IPS DF 6.9 (cell line): ENCODE measurements around the gene LMAN1L.

Experiments used
- DNase-seq: peaks from one replicate; pipeline ENCODE4 v3.0.0-alpha.2; 2013; ENCODE audit warnings: low read depth, low spot score
- H3K27ac ChIP-seq: one replicate; pipeline ENCODE4 v1.5.1; 2013; ENCODE audit warnings: low read length, control low read depth
- H3K27me3 ChIP-seq: 2 replicates; pipeline ENCODE4 v1.6.1; 2013; ENCODE audit warnings: mild to moderate bottlenecking, low read length; ENCODE audit not compliant: control insufficient read depth, insufficient read depth
- H3K36me3 ChIP-seq: 2 replicates; pipeline ENCODE4 v1.6.1; 2013; ENCODE audit warnings: low read length; ENCODE audit not compliant: control insufficient read depth, insufficient read depth
- H3K4me1 ChIP-seq: 2 replicates; pipeline ENCODE4 v1.6.1; 2013; ENCODE audit warnings: low read length; ENCODE audit not compliant: control insufficient read depth, insufficient read depth
- H3K4me3 ChIP-seq: 2 replicates; pipeline ENCODE4 v1.5.1; 2013; ENCODE audit warnings: mild to moderate bottlenecking, low read length
- H3K9me3 ChIP-seq: 2 replicates; pipeline ENCODE4 v1.6.1; 2013; ENCODE audit warnings: low read length, inconsistent platforms; ENCODE audit not compliant: control insufficient read depth, insufficient read depth
- WGBS: extraction: QIAGEN DNeasy Blood & Tissue Kit; methylation state at CpG from one replicate; pipeline ENCODE4 v1.1.7; 2013; ENCODE audit warnings: mixed read lengths, missing lambda C conversion rate; ENCODE audit not compliant: insufficient read length, insufficient coverage; 5-methylcytosine and 5-hydroxymethylcytosine counted together

The LMAN1L gene

DNA sequence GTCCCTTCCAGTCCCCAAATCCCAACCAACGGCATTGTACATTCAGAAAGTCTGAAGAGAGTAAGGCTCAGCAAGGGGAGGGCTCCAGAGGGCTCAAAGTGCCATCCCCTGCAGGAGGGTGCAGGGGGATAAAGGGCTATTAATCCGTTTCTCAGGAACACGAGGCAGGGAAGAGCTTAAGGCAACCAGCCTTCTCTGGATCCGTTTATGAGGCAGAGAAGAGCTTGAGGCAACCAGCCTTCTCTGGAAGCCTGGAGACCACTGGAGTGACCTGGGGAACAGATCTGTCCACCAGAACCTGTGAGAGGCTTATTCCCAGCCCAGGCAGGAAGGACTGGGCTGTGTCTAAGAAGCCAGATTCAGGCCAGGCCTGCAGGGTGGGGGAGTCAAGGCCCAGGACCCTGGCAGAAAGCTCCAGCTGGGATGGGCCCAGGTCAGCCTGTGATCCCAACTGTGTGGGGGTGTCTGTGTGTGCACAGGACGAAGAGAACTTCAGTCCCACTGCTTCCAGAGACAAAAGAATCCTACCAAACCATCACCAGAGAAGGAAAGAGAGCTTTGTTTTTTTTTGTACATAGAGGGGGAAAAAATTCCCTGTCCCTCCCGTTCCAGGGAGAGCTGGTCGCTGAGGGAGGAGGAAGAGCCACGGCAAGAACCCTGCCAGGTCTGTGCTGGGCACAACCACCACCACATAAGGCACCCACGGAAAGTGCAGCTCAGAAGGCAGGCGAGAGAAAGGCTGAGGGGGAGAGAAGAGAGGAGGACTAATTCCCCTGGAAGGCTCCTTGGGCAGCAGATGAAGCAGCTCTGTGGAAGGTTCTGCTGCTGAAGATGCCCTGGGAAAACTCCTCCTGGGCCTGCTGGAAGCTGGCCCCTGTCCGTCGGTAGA is 31.9 kb downstream of the LMAN1L start:
- no peaks in the 10 kb centered on the region for H3K27me3 ChIP-seq
- no CpG with 5 or more reads among the region's 12 CpGs for WGBS
- H3K27ac ChIP-seq: no peak overlapping the region
- H3K4me1 ChIP-seq: no peaks in the 10 kb centered on the region
- DNase-seq: no peak
- H3K36me3 ChIP-seq: no peaks in the 10 kb centered on the region; the same call in 1 of the 2 replicates
- H3K4me3 ChIP-seq: no peak overlapping the region
- no peaks in the 10 kb centered on the region for H3K9me3 ChIP-seq

DNA sequence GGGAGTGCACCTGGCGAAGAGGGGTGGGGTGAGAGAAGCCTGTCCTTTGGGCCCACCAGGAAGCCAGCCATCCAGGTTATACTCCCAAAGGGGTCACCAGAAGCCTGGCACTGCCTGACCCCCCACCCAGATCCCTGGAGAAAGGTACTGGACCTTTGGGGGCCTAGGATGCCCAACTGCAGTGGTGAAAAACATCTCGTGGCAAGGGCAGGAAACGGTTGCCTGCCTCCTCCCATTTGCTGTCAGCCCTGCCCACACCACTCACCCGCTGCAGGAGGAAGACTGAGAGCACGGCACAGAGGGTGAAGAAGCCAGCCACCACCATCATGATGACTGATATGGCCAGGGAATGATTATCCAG is 32.6 kb downstream of the LMAN1L start:
- H3K4me1 ChIP-seq: no peaks in the 10 kb centered on the region
- H3K27ac ChIP-seq: no peak overlapping the region
- no peaks in the 10 kb centered on the region for H3K27me3 ChIP-seq
- H3K36me3 ChIP-seq: no peaks in the 10 kb centered on the region; the same call in 1 of the 2 replicates
- WGBS: no CpG with 5 or more reads among the region's 5 CpGs
- no peak overlapping the region for H3K4me3 ChIP-seq
- no peak for DNase-seq
- H3K9me3 ChIP-seq: no peaks in the 10 kb centered on the region

DNA sequence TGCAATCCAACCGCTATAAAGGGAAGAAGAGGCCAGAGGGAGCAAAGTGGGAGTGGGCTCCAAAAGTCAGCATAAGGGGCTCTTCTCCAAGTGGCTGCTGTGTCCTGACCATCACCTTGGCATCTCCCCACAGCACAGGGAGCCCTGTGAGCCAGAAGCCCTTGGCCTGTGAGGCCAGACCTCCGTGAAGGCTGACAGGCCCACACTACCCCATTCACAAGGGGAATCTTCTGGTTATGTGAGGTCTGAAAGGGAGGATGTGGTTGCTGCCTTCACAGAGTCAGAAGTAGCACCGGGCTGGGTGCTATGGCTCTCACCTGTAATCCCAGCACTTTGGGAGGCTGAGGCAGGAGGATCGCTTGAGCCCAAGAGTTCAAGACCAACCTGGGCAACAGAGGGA is 32.9 kb downstream of the LMAN1L start:
- no CpG with 5 or more reads among the region's 4 CpGs for WGBS
- H3K36me3 ChIP-seq: no peaks in the 10 kb centered on the region; the same call in 1 of the 2 replicates

GRCh38 chr15:74847432-74847831 is 34.8 kb downstream of the LMAN1L start:
- Histone ChIP-seq H3K27me3 (no peaks in the 10 kb centered on the region), H3K4me3 (no peak overlapping the region), H3K4me1 (no peaks in the 10 kb centered on the region), H3K9me3 (no peaks in the 10 kb centered on the region), H3K36me3 (peaks cover 6% of the 10 kb centered on the region), H3K27ac (no peak overlapping the region)
- no CpG with 5 or more reads among the region's 3 CpGs for WGBS
- no peak for DNase-seq

More for the DNA sequence above, 32.9 kb downstream of the LMAN1L start:
- H3K9me3 ChIP-seq: no peaks in the 10 kb centered on the region
- H3K4me1 ChIP-seq: no peaks in the 10 kb centered on the region
- no peak for DNase-seq
- H3K27me3 ChIP-seq: no peaks in the 10 kb centered on the region
- H3K27ac ChIP-seq: no peak overlapping the region
- H3K4me3 ChIP-seq: no peak overlapping the region

GRCh38 chr15:74850393-74850792 is 37.8 kb downstream of the LMAN1L start:
- no peaks in the 10 kb centered on the region for H3K9me3 ChIP-seq
- peaks cover 12% of the 10 kb centered on the region for H3K36me3 ChIP-seq
- no peak overlapping the region for H3K4me3 ChIP-seq
- no peaks in the 10 kb centered on the region for H3K4me1 ChIP-seq
- no peaks in the 10 kb centered on the region for H3K27me3 ChIP-seq
- H3K27ac ChIP-seq: no peak overlapping the region
- no CpG with 5 or more reads among the region's 4 CpGs for WGBS
- no peak for DNase-seq

DNA sequence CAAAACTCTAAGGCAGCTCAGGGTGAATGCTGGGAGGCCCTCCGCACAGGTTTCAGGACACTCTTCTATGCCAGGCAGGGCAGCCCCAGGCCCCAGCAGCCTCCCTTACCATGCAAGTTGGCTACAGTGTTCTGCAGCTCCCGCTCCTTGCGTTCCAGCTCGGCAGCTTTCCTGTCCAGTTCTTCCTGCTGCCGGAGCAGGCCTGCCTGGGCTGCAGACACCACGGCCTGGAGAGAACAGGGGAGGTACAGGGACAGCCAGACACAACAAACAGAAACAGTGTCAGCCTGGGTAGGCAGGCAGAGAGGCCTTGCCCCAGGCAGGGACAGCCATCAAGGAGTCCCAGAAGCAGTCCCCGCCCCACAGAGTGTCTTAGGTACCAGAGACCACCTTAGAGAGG is 39.3 kb downstream of the LMAN1L start:
- WGBS: no CpG with 5 or more reads among the region's 7 CpGs
- Histone ChIP-seq H3K36me3 (peaks cover 12% of the 10 kb centered on the region), H3K27ac (no peak overlapping the region), H3K4me3 (no peak overlapping the region), H3K4me1 (no peaks in the 10 kb centered on the region), H3K27me3 (no peaks in the 10 kb centered on the region), H3K9me3 (no peaks in the 10 kb centered on the region)
- no peak for DNase-seq

- peaks cover 12% of the 10 kb centered on the region for H3K36me3 ChIP-seq
- H3K27me3 ChIP-seq: no peaks in the 10 kb centered on the region
- no peak for DNase-seq
- H3K4me3 ChIP-seq: no peak overlapping the region
- no peak overlapping the region for H3K27ac ChIP-seq
- no peaks in the 10 kb centered on the region for H3K9me3 ChIP-seq
- no peaks in the 10 kb centered on the region for H3K4me1 ChIP-seq
- WGBS: no CpG with 5 or more reads among the region's 13 CpGs
These were observed 41.9 kb downstream of the LMAN1L start for GRCh38 chr15:74854453-74855022.

GRCh38 chr15:74855857-74856256 is 43.2 kb downstream of the LMAN1L start:
- H3K4me3 ChIP-seq: no peak overlapping the region
- no peaks in the 10 kb centered on the region for H3K4me1 ChIP-seq
- DNase-seq: no peak
- no CpG with 5 or more reads among the region's 2 CpGs for WGBS
- H3K27ac ChIP-seq: no peak overlapping the region
- no peaks in the 10 kb centered on the region for H3K27me3 ChIP-seq
- no peaks in the 10 kb centered on the region for H3K9me3 ChIP-seq
- H3K36me3 ChIP-seq: peaks cover 12% of the 10 kb centered on the region

- WGBS: no CpG with 5 or more reads among the region's 1 CpG
These were observed 43.9 kb downstream of the LMAN1L start for GRCh38 chr15:74856537-74856936.

DNA sequence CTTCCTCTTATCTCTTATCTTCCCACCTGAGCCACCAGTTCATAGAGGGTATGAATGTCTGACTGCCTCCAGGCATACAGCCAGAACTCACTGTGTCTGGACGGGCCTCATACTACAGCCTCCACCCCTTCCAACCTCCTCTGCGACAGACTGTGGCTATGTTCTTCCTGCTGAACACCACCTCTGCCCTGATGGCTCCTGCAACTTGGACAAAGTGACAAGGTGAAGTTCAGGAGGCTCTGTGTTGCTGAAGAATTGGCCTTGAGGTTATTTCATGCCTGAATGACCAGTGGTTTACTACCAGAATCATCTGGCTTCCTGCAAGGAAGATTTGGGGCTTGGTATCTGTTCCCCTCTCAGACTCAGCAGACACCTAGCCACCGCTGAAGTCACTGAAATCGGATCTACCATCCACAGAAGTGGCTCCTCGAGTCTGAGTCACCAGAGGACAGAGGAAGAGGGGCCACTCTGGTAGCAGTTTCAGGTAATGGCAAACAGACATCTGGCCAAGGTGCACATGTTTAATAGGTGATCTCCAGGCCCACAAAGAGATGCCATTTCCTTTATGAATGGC is 44.5 kb downstream of the LMAN1L start:
- H3K36me3 ChIP-seq: peaks cover 6% of the 10 kb centered on the region; the same call in 1 of the 2 replicates
- WGBS: no CpG with 5 or more reads among the region's 5 CpGs
- no peaks in the 10 kb centered on the region for H3K4me1 ChIP-seq
- H3K9me3 ChIP-seq: no peaks in the 10 kb centered on the region
- H3K27me3 ChIP-seq: no peaks in the 10 kb centered on the region
- H3K27ac ChIP-seq: no peak overlapping the region
- DNase-seq: no peak
- no peak overlapping the region for H3K4me3 ChIP-seq

More at GRCh38 chr15:74856537-74856936, 43.9 kb downstream of the LMAN1L start:
- no peaks in the 10 kb centered on the region for H3K27me3 ChIP-seq
- DNase-seq: no peak
- H3K27ac ChIP-seq: no peak overlapping the region
- H3K9me3 ChIP-seq: no peaks in the 10 kb centered on the region
- H3K36me3 ChIP-seq: peaks cover 12% of the 10 kb centered on the region
- H3K4me1 ChIP-seq: no peaks in the 10 kb centered on the region
- no peak overlapping the region for H3K4me3 ChIP-seq
